GM18868 (cell line): Measurements from ENCODE around the gene TNS3.
A peak's percentile ranks its signal among the peaks of the same experiment; 100 is the strongest.

Experiments used
- ATAC-seq: cut with Tn5 transposase; IDR thresholded peaks from one replicate; pipeline ENCODE4 v1.9.1; 2021; ENCODE audit warnings: mild to moderate bottlenecking, moderate library complexity; ENCODE audit not compliant: unreplicated experiment

The TNS3 gene

DNA sequence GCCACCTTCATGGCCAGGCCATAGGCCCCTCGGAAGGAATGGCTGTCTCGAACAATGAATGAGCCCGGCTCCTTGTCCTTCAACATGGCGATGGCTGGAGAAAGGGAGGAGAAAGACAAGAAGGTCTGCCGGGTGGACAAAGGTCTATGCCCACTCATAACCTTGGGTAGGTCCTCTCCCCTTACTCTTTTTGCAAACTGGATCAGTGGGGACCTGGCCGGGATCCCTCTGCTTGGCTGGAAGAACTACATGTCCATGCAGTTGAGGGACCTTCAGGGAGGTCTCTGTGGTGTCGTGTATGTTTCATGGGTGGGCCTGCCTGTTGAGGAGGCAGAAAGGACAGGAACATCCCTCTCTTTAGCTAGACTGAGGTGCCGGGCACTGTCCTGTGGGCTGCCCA is 284.8 kb downstream of the TNS3 start:
- ATAC-seq: no peak

DNA sequence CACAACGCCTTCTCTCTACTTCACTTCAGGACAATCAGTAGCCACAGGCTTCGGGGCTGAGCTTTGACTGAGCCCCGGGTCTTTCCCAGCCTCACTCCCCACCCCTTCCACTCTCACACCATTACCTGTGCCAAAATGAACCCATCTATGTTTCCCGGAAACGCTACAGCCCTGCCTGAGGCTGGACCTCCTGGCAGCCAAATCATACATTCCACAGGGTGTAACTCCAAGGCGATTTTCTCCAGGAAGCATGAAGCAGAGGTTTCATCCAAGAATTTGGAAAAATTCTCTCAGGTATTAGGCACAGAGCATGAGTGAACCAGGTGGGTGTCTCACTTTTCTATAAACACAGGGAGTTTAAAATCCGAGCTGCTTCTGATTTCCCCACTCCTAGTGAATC is 286.3 kb downstream of the TNS3 start:
- ATAC-seq: no peak

GRCh38 chr7:47294556-47295222 is 287.2 kb downstream of the TNS3 start:
- ATAC-seq: no peak

DNA sequence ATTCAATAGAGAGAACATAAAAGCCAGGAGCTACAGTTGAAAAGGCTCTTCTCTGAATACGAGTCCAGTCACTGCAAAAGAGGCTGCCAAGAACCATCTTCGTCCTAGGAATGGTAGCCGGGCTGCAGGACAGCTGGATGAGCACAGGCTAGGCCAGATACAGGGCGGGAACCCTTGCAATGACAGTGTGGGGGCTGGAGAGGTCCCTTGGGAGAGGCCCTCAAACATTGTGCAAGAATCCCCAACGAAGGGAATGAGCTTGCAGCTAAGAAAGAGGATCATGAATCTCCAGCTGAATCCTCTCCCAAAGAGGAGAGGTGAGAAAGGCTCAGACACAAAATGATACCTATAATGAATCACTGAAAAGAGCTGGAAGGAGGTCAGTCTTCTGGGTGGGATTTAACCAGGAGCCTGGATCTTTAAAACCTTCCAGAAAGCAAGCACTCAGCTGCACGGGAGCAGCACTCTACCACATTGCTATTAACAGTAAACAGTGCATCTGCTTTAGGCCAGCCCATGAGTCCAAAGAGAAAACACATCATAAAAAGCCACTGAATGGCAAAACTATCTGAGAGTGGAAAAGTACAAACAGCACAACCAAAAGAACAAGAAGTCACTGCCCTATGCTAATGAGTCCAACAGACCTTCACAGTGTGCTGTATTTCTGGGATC is 287.9 kb downstream of the TNS3 start:
- no peak for ATAC-seq

DNA sequence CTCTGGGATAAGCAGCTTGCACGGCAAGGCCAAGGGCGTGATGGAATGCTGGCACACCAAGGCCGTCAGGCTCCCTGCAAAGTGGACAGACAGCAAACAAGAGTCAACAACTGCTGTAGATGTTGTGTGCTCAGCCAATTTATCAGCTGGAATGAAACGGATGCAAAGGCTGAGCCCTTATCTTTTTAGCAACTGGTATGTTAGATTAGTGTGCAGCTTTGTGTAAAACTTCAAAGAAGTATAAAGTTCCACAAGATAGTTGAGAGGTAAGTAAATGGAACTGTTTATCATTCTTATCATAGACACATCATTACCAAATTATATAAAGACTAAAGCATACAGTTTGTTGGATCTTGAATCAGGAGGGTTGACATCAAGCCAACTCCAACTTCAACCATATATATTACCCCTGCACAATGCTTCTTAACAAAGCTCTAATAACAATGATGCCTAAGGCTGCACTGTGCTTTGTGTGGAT is 289.0 kb downstream of the TNS3 start:
- no peak for ATAC-seq

DNA sequence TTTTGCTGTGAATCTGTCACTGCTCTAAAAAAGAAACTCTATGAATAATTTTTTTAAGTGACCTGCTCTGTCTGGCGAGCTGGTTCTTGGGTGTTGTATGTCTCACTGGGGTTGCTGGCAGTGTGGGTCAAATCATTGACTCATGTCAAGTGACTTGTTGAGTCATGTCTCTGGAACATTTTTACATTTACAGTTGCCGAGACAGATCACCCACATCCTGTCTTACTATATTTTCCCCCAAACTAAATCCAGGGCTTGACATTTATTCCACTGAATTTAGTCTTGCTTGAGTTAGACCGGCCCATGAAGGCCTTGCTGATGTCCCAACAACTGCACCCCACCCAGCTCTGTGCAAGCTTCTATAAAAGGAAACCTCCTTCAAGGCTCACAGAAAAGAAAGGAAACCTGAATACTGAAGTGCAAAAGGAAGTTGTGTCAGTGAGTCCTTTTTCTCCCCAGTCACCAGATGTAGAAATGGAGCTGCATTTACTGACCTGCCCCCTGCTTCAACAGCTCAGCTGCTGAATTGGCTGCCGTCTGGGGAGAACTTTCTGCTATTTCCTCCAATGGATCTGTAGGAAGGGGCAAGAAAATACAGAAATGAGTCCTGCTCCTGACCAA is 290.3 kb downstream of the TNS3 start:
- ATAC-seq: peak; percentile 98

DNA sequence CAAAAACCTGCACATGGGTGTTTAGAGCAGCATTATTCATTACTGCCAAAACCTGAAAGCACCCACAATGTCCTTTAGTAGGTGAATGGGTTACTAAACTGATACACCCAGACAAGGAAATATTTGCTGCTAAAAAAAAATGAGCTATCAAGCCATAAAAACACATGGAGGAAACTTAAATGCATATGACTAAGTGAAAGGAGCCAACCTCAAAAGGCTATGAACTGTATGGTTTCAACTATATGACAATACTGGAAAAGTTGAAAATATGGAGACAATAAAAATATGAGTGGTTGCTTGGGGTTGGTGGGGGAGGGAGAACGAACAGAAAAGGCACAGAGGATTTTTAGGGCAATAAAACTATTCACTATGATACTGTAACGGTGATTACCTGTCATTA is 291.0 kb downstream of the TNS3 start:
- ATAC-seq: no peak

DNA sequence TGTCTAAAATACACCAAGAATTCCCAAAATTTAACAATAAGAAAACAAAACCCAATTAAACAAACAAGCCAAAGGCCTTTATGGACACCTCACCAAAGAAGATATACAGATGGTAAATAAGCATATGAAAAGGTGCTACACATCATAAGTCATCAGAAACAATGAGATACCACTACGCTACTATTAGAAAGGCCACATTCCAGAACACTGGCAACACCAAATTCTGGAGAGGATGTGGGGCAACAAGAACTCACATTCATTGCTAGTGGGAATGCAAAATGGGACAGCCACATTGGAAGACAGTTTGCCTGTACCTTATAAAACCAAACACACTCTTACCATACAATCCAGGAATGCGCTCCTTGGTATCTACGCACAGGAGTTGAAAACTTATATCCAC is 291.4 kb downstream of the TNS3 start:
- ATAC-seq: no peak

GRCh38 chr7:47288060-47288459 is 293.9 kb downstream of the TNS3 start:
- no peak for ATAC-seq

GRCh38 chr7:47285860-47286491 is 295.9 kb downstream of the TNS3 start:
- ATAC-seq: no peak

GRCh38 chr7:47284691-47285635 is 296.9 kb downstream of the TNS3 start:
- no peak for ATAC-seq

DNA sequence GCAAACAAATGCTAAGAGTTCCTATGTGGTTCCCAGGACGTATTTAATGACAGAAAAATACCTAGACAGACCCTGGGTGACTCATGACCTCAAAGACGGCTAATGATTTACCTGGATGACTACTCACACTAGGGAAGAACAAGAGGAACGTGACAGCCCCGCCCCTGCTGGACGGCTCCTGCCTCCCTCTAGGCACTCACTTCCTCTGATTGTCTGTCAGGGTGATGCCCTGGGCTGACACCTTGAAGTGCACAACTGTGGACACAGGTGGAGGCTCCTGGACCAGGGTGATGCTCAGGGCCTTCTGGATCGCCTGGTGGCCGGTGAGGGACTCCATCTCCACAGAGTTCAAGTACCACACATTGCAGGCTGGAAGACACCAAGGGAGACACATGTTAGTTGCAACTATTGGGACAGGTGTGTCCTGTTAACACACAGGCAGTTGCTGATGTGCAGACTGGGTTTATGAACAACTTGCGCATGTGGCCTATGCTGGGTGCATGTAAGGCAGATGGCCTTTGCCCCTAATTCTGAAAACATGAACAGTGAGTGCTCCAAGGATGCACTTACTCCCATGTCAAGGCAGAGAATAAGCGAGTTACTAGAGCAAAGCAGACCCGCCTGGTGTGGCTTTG is 298.3 kb downstream of the TNS3 start:
- no peak for ATAC-seq

GRCh38 chr7:47282790-47283496 is 299.0 kb downstream of the TNS3 start:
- no peak for ATAC-seq

DNA sequence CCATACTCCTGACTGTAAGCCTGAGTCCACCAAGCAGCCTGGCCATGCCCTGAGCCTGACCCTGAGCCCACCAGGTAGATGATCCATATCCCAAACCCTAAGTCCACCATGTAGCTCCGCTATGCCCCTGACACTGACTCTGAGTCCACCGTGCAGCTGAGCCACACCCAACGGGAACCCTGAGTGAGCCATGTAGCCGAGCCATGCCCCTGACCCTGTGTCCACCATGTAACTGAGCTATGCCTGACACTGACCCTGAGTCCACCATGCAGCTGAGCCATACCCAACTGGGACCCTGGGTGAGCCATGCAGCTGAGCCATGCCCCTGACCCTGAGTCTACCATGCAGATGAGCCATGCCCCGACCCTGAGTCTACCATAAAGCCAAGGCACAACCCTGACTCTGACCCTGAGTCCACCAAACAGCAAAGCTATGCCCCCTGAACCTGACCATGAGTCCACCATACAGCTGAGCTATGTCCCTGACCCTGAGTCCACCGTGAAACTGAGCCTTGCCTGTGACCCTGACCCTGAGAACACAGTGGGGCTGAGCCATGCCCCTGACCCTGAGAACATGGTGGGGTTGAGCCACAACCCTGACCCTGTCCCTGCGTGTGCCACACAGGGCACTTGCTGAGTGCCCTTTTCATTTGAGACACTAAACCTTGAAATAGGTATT is 299.8 kb downstream of the TNS3 start:
- ATAC-seq: no peak

DNA sequence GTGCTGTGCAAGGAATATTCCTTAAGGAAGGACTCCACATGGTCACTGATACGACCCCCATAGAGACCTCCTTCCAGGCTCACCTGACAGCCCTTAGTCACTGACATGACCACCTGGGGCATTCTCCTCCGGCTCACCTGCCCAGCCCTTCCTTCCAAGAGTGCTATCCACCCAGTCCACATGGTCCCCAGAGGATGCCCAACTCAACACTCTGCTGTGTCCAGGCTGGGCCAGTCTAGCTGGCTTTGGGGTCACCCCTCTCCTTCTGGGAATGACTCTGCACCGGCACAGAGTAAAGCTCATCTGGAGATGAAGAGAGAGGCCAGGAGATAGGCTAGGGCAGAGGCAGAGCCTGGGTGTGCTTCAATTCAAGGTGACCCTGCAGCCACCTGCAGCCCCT is 300.8 kb downstream of the TNS3 start:
- no peak for ATAC-seq

- ATAC-seq: no peak
Measured at GRCh38 chr7:47280114-47280513, 301.8 kb downstream of the TNS3 start.

GRCh38 chr7:47278043-47278442 is 303.9 kb downstream of the TNS3 start:
- no peak for ATAC-seq

DNA sequence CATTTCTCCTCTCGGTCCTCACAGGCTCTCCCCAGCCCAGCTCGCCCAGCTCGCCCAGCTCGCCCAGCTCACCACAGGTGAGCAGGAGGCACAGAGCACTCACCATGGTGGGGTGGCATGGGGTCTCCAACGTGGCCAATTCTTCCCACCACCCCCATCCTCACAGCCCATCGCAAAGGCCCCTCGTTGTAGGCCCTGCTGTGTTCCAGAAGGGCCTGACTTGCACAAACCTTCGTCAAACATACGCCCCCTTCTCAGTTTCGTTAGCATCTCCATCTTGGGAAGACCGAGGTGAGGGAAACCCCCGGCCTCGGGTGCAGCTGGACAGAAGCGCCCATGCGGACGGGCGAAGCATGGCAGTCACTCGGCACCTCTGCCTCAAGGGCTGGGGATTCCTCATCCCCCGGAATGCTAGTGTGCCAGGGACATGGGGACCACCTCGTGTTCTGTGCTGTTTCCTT is 304.6 kb downstream of the TNS3 start:
- no peak for ATAC-seq
